Measurements from ENCODE around the gene DNAJB13. TPM values are rescaled to one million over a fixed set of nuclear protein-coding genes. Genes with fewer than 3 reads are reported as not detected.

DNAJB13 gene
- total and polyA plus RNA-seq, 10 of the 15 experiments (the other 5 are each of a cell fraction or from before 2014, with no cell fraction given): 0.07 to 0.76 (median 0.15) TPM; not detected in 7

GRCh38 chr11:73975479-73975757 lies 24.6 kb downstream of the DNAJB13 start:
- H3K27me3 ChIP-seq (replicated peaks in 1 of 2; ENCODE audit: control insufficient read depth in 2 of 2, insufficient read depth in 2 of 2, low read length in 1 of 2): no peaks in the 10 kb centered on the region
- no peak overlapping the region for H3K9ac ChIP-seq (ENCODE audit: control insufficient read depth, insufficient read depth, low read length)
- peaks cover 28 to 30% of the 10 kb centered on the region in 2 experiments for H3K36me3 ChIP-seq (ENCODE audit: control insufficient read depth in 2 of 2, insufficient read depth in 2 of 2, low read length in 1 of 2)
- no TSS peak for BruUV-seq (replicated peaks)
- peaks cover 18% of the 10 kb centered on the region for H3K4me1 ChIP-seq (ENCODE audit: control insufficient read depth, insufficient read depth, low read length)
- TF ChIP-seq LARP7 (IDR thresholded peaks at IDR 0.05) (no peak), SMAD1 (IDR thresholded peaks at IDR 0.05; ENCODE audit: low read depth, partially characterized antibody) (no peak), RAD21 (IDR thresholded peaks at IDR 0.05; ENCODE audit: insufficient read depth, low read depth, low read length) (no peak), ZNF217 (IDR thresholded peaks at IDR 0.05) (no peak), ELK1 (IDR thresholded peaks at IDR 0.05; ENCODE audit: low read depth, low read length) (no peak), SUPT20H (IDR thresholded peaks at IDR 0.05; ENCODE audit: borderline replicate concordance, control insufficient read depth, low read depth, low read length) (no peak), EP300 (IDR thresholded peaks at IDR 0.05; ENCODE audit: borderline replicate concordance in 1 of 2, control insufficient read depth in 1 of 2, low read depth in 2 of 2, low read length in 2 of 2) (no peak), IRF5 (IDR thresholded peaks at IDR 0.05; ENCODE audit: borderline replicate concordance) (no peak), ESRRA (IDR thresholded peaks at IDR 0.05; ENCODE audit: low read length) (no peak), ZNF592 (IDR thresholded peaks at IDR 0.05) (no peak), BCLAF1 (IDR thresholded peaks at IDR 0.05) (no peak), IKZF2 (IDR thresholded peaks at IDR 0.05) (no peak), TCF12 (IDR thresholded peaks at IDR 0.05; ENCODE audit: low read depth, low read length) (no peak)
- FAIRE-seq (no peak), ATAC-seq (no peak), DNase-seq (ENCODE audit: low read depth, low spot score) (no peak)
- 74% methylated on average over 6 of the region's 6 CpGs for whole genome bisulfite sequencing (ENCODE audit: insufficient coverage, insufficient replicate concordance, low lambda C conversion rate, missing lambda C conversion rate)
- RAD21 ChIA-PET (ENCODE audit: unreplicated experiment): no interaction called here
- peaks cover 23% of the 10 kb centered on the region for H3K79me2 ChIP-seq (ENCODE audit: control insufficient read depth, insufficient read depth, low read length)
- no peak overlapping the region for H3K4me2 ChIP-seq (ENCODE audit: control insufficient read depth, insufficient read depth)
- POLR2A ChIA-PET: no interaction called here
- H3K9me3 ChIP-seq (replicated peaks; ENCODE audit: control insufficient read depth, insufficient read depth, low read length): no peaks in the 10 kb centered on the region
- in situ Hi-C loops (cut with MboI) (no loop called here), intact Hi-C loops (cut with micrococcal nuclease; ENCODE audit: unreplicated experiment) (no loop called here)
- no peak overlapping the region for H2AFZ ChIP-seq (ENCODE audit: control insufficient read depth, low read depth, low read length)
- SMC1A ChIA-PET (ENCODE audit: uncharacterized antibody, unreplicated experiment): no interaction called here
- no peak overlapping the region for H3K4me3 ChIP-seq
- no peak overlapping the region for H3K27ac ChIP-seq (ENCODE audit: control insufficient read depth, insufficient read depth)
- no peaks in the 10 kb centered on the region for H4K20me1 ChIP-seq (ENCODE audit: control insufficient read depth, insufficient read depth)
- CTCF ChIA-PET: interaction anchor here (1.4 kb wide), 1 partner anchor 11 kb away, joined by 3 read pairs; no protein-coding TSS in a partner anchor

Measured in GM12878 (cell line).